Activated CD4-positive, alpha-beta T cell treated with anti-CD3 and anti-CD28 coated beads for 4 hours (primary cell): ENCODE results near the gene LUZP4.
"Not testable (repeated sequence)": the region's sequence is repeated elsewhere in the genome, so short reads cannot be mapped to it uniquely, and the experiment has no call there.

Source experiments
- DNase-seq, 2 donors: peaks; one replicate each; pipeline ENCODE4 v3.0.0-alpha.2; 2020

LUZP4 gene

GRCh38 chrX:115339441-115340025 is 50.0 kb downstream of the LUZP4 start:
- no peak for DNase-seq

GRCh38 chrX:115341421-115341820 is 51.9 kb downstream of the LUZP4 start:
- DNase-seq, result no peak

GRCh38 chrX:115344885-115345614 is 55.5 kb downstream of the LUZP4 start:
- DNase-seq, result no peak

GRCh38 chrX:115345615-115346014 is 56.1 kb downstream of the LUZP4 start:
- no peak for DNase-seq

GRCh38 chrX:115346738-115347137 is 57.2 kb downstream of the LUZP4 start:
- not testable (repeated sequence) for DNase-seq

GRCh38 chrX:115348446-115349225 is 59.1 kb downstream of the LUZP4 start:
- DNase-seq, result no peak

GRCh38 chrX:115350711-115351381 is 61.3 kb downstream of the LUZP4 start:
- no peak for DNase-seq

- DNase-seq, result no peak
These were observed 66.9 kb downstream of the LUZP4 start for GRCh38 chrX:115356369-115356768.
